HG03066 (cell line): Measurements from ENCODE around the gene CCNG2.
A peak's percentile ranks its signal among the peaks of the same experiment; 100 is the strongest.

Source experiments
- ATAC-seq: cut with Tn5 transposase; IDR thresholded peaks from one replicate; pipeline ENCODE4 v1.9.1; 2021; ENCODE audit warnings: low read depth; ENCODE audit not compliant: unreplicated experiment

CCNG2 gene

GRCh38 chr4:77174426-77174825 is 17.4 kb downstream of the CCNG2 start:
- ATAC-seq, result no peak

- no peak for ATAC-seq
These were observed 18.2 kb downstream of the CCNG2 start for GRCh38 chr4:77175201-77175611.

- no peak for ATAC-seq
These were observed 19.6 kb downstream of the CCNG2 start for GRCh38 chr4:77176640-77177039.

GRCh38 chr4:77177199-77177598 is 20.2 kb downstream of the CCNG2 start:
- no peak for ATAC-seq

GRCh38 chr4:77178560-77178959 is 21.6 kb downstream of the CCNG2 start:
- no peak for ATAC-seq

- ATAC-seq, result no peak
These were observed 22.5 kb downstream of the CCNG2 start for GRCh38 chr4:77179519-77179918.

- ATAC-seq, result no peak
These were observed 24.7 kb downstream of the CCNG2 start for GRCh38 chr4:77181720-77182119.

- no peak for ATAC-seq
These were observed 26.9 kb downstream of the CCNG2 start for GRCh38 chr4:77183777-77184420.

GRCh38 chr4:77184974-77185373 is 28.0 kb downstream of the CCNG2 start:
- no peak for ATAC-seq

GRCh38 chr4:77185686-77186085 is 28.7 kb downstream of the CCNG2 start:
- ATAC-seq, result no peak

GRCh38 chr4:77187322-77187721 is 30.3 kb downstream of the CCNG2 start:
- ATAC-seq, result no peak

GRCh38 chr4:77188498-77189220 is 31.7 kb downstream of the CCNG2 start:
- no peak for ATAC-seq

GRCh38 chr4:77189412-77189811 is 32.4 kb downstream of the CCNG2 start:
- ATAC-seq, result no peak

- ATAC-seq, result no peak
These were observed 33.0 kb downstream of the CCNG2 start for GRCh38 chr4:77190053-77190452.

GRCh38 chr4:77193046-77193445 is 36.0 kb downstream of the CCNG2 start:
- no peak for ATAC-seq

GRCh38 chr4:77193511-77194102 is 36.6 kb downstream of the CCNG2 start:
- peak; percentile 88 for ATAC-seq

- no peak for ATAC-seq
These were observed 37.4 kb downstream of the CCNG2 start for GRCh38 chr4:77194366-77194765.

- ATAC-seq, result no peak
These were observed 38.0 kb downstream of the CCNG2 start for GRCh38 chr4:77194989-77195388.

- ATAC-seq, result no peak
These were observed 39.9 kb downstream of the CCNG2 start for GRCh38 chr4:77196866-77197265.

GRCh38 chr4:77197361-77197760 is 40.4 kb downstream of the CCNG2 start:
- no peak for ATAC-seq

GRCh38 chr4:77197831-77198230 is 40.8 kb downstream of the CCNG2 start:
- no peak for ATAC-seq

GRCh38 chr4:77199276-77199675 is 42.3 kb downstream of the CCNG2 start:
- no peak for ATAC-seq
